Measurements from ENCODE around the gene PRTG.
A peak's percentile ranks its signal among the peaks of the same experiment; 100 is the strongest.
"Not testable (repeated sequence)": the region's sequence is repeated elsewhere in the genome, so short reads cannot be mapped to it uniquely, and the experiment has no call there.

The PRTG gene
- 0 to 0.24 reads per million in 2 donors for total RNA-seq

GRCh38 chr15:55742927-55743728 lies at the start of gene PRTG:
TSS of gene PRTG (minus strand) at chr15:55743152. CDS start at chr15:55742931, 221 bp downstream.
- DNase-seq, result no peak

- no peak for DNase-seq
Measured at GRCh38 chr15:55791551-55792400, 48.8 kb upstream of the PRTG start.

GRCh38 chr15:55789066-55789660 lies 46.2 kb upstream of the PRTG start:
- peak; percentile 44 for DNase-seq

- no peak for DNase-seq
Measured at GRCh38 chr15:55786341-55786740, 43.4 kb upstream of the PRTG start.

GRCh38 chr15:55785593-55785992 lies 42.6 kb upstream of the PRTG start:
- DNase-seq, result not testable (repeated sequence)

GRCh38 chr15:55784286-55784685 lies 41.3 kb upstream of the PRTG start:
- DNase-seq, result no peak

GRCh38 chr15:55782901-55783300 lies 39.9 kb upstream of the PRTG start:
- DNase-seq, result no peak

- DNase-seq, result no peak
Measured at GRCh38 chr15:55780292-55780691, 37.3 kb upstream of the PRTG start.

GRCh38 chr15:55778932-55779331 lies 36.0 kb upstream of the PRTG start:
- no peak for DNase-seq

- no peak for DNase-seq
Measured at GRCh38 chr15:55775316-55775715, 32.4 kb upstream of the PRTG start.

- peak; percentile 10 for DNase-seq
Measured at GRCh38 chr15:55774113-55774970, 31.4 kb upstream of the PRTG start.

GRCh38 chr15:55770806-55771205 lies 27.9 kb upstream of the PRTG start:
- no peak for DNase-seq

GRCh38 chr15:55770261-55770660 lies 27.3 kb upstream of the PRTG start:
- no peak for DNase-seq

GRCh38 chr15:55768670-55769185 lies 25.8 kb upstream of the PRTG start:
- no peak for DNase-seq

- no peak for DNase-seq
Measured at GRCh38 chr15:55766676-55767075, 23.7 kb upstream of the PRTG start.

- DNase-seq, result no peak
Measured at GRCh38 chr15:55764398-55764797, 21.4 kb upstream of the PRTG start.

GRCh38 chr15:55758580-55758986 lies 15.6 kb upstream of the PRTG start:
- no peak for DNase-seq

GRCh38 chr15:55753433-55753832 lies 10.5 kb upstream of the PRTG start:
- not testable (repeated sequence) for DNase-seq

GRCh38 chr15:55750706-55751105 lies 7.8 kb upstream of the PRTG start:
- no peak for DNase-seq

GRCh38 chr15:55743729-55744655 lies 1.0 kb upstream of the PRTG start:
- DNase-seq, result no peak

GRCh38 chr15:55742498-55742926 lies 440 bp downstream of the PRTG start:
- DNase-seq, result no peak

Measured in T-helper 9 cell (primary cell).